ENCODE results near the gene TMEM175.

The TMEM175 gene

GRCh38 chr4:988726-989721, 56.8 kb downstream of the TMEM175 start:
- WGBS (ENCODE audit: extremely low coverage, insufficient coverage, insufficient read length) = no CpG with 5 or more reads among the region's 69 CpGs
- Histone ChIP-seq H3K9ac (ENCODE audit: low read length) (no peak overlapping the region), H3K4ac (ENCODE audit: low read depth, low read length) (no peak overlapping the region), H3K14ac (ENCODE audit: low read length) (no peak overlapping the region), H3K27me3 (ENCODE audit: insufficient read depth, low read length) (no peaks in the 10 kb centered on the region), H3K79me1 (ENCODE audit: low read length) (no peaks in the 10 kb centered on the region), H3K4me2 (ENCODE audit: low read length) (no peak overlapping the region), H2BK12ac (ENCODE audit: low read length) (no peak overlapping the region), H2BK5ac (ENCODE audit: low read depth, low read length, poor library complexity) (no peak overlapping the region), H4K12ac (ENCODE audit: low read depth, low read length) (no peak overlapping the region), H4K91ac (ENCODE audit: low read depth, low read length) (no peak overlapping the region), H3K79me2 (ENCODE audit: control insufficient read depth, insufficient read depth, low read length, poor library complexity) (no peaks in the 10 kb centered on the region), H4K8ac (ENCODE audit: low read depth, low read length) (no peak overlapping the region), H3K27ac (ENCODE audit: low read depth, low read length) (no peak overlapping the region), H3K23ac (ENCODE audit: low read length) (no peak overlapping the region), H3K18ac (ENCODE audit: low read length) (no peak overlapping the region), H3K4me3 (ENCODE audit: low read depth, low read length) (no peak overlapping the region), H3K4me1 (ENCODE audit: control insufficient read depth in 1 of 2, insufficient read depth in 2 of 2, low read length in 2 of 2) (peaks cover 5 to 11% of the 10 kb centered on the region in 2 experiments), H2BK120ac (ENCODE audit: insufficient read depth, low read length, poor library complexity) (no peak overlapping the region), H2AFZ (ENCODE audit: insufficient read depth, low read length, poor library complexity) (no peak overlapping the region), H3K9me3 (ENCODE audit: insufficient read depth, low read depth, low read length) (no peaks in the 10 kb centered on the region), H3K36me3 (ENCODE audit: control insufficient read depth in 1 of 2, insufficient read depth in 2 of 2, low read length in 2 of 2) (no peaks in the 10 kb centered on the region), H2AK5ac (ENCODE audit: low read length) (no peak overlapping the region)
- peak; percentile 86 to 92 for DNase-seq

GRCh38 chr4:989722-990471, 57.6 kb downstream of the TMEM175 start:
- WGBS (ENCODE audit: extremely low coverage, insufficient coverage, insufficient read length) = no CpG with 5 or more reads among the region's 58 CpGs
- no peak overlapping the region for H3K27ac ChIP-seq (ENCODE audit: low read depth, low read length)
- no peak overlapping the region for H3K4ac ChIP-seq (ENCODE audit: low read depth, low read length)
- no peak overlapping the region for H4K8ac ChIP-seq (ENCODE audit: low read depth, low read length)
- H3K9ac ChIP-seq (ENCODE audit: low read length) = no peak overlapping the region
- no peak overlapping the region for H2AK5ac ChIP-seq (ENCODE audit: low read length)
- peaks cover 5 to 11% of the 10 kb centered on the region in 2 experiments for H3K4me1 ChIP-seq (ENCODE audit: control insufficient read depth in 1 of 2, insufficient read depth in 2 of 2, low read length in 2 of 2)
- no peak overlapping the region for H2AFZ ChIP-seq (ENCODE audit: insufficient read depth, low read length, poor library complexity)
- H3K4me3 ChIP-seq (ENCODE audit: low read depth, low read length) = no peak overlapping the region
- no peak overlapping the region for H3K23ac ChIP-seq (ENCODE audit: low read length)
- no peaks in the 10 kb centered on the region for H3K9me3 ChIP-seq (ENCODE audit: insufficient read depth, low read depth, low read length)
- no peak overlapping the region for H2BK120ac ChIP-seq (ENCODE audit: insufficient read depth, low read length, poor library complexity)
- H3K27me3 ChIP-seq (ENCODE audit: insufficient read depth, low read length) = no peaks in the 10 kb centered on the region
- H4K91ac ChIP-seq (ENCODE audit: low read depth, low read length) = no peak overlapping the region
- no peak overlapping the region for H2BK12ac ChIP-seq (ENCODE audit: low read length)
- H3K4me2 ChIP-seq (ENCODE audit: low read length) = no peak overlapping the region
- H3K14ac ChIP-seq (ENCODE audit: low read length) = no peak overlapping the region
- H3K79me1 ChIP-seq (ENCODE audit: low read length) = no peaks in the 10 kb centered on the region
- no peak overlapping the region for H3K18ac ChIP-seq (ENCODE audit: low read length)
- no peaks in the 10 kb centered on the region for H3K36me3 ChIP-seq (ENCODE audit: control insufficient read depth in 1 of 2, insufficient read depth in 2 of 2, low read length in 2 of 2)
- H3K79me2 ChIP-seq (ENCODE audit: control insufficient read depth, insufficient read depth, low read length, poor library complexity) = no peaks in the 10 kb centered on the region
- no peak overlapping the region for H4K12ac ChIP-seq (ENCODE audit: low read depth, low read length)
- no peak for DNase-seq
- H2BK5ac ChIP-seq (ENCODE audit: low read depth, low read length, poor library complexity) = no peak overlapping the region

GRCh38 chr4:990746-991367, 58.6 kb downstream of the TMEM175 start:
- Histone ChIP-seq H2BK12ac (ENCODE audit: low read length) (no peak overlapping the region), H3K27me3 (ENCODE audit: insufficient read depth, low read length) (no peaks in the 10 kb centered on the region), H2AK5ac (ENCODE audit: low read length) (no peak overlapping the region), H4K8ac (ENCODE audit: low read depth, low read length) (no peak overlapping the region), H3K18ac (ENCODE audit: low read length) (no peak overlapping the region), H3K79me2 (ENCODE audit: control insufficient read depth, insufficient read depth, low read length, poor library complexity) (no peaks in the 10 kb centered on the region), H3K79me1 (ENCODE audit: low read length) (no peaks in the 10 kb centered on the region), H3K4me1 (ENCODE audit: control insufficient read depth in 1 of 2, insufficient read depth in 2 of 2, low read length in 2 of 2) (peaks cover 5 to 11% of the 10 kb centered on the region in 2 experiments), H3K23ac (ENCODE audit: low read length) (no peak overlapping the region), H3K9ac (ENCODE audit: low read length) (no peak overlapping the region), H2BK120ac (ENCODE audit: insufficient read depth, low read length, poor library complexity) (no peak overlapping the region), H2BK5ac (ENCODE audit: low read depth, low read length, poor library complexity) (no peak overlapping the region), H3K36me3 (ENCODE audit: control insufficient read depth in 1 of 2, insufficient read depth in 2 of 2, low read length in 2 of 2) (no peaks in the 10 kb centered on the region), H3K9me3 (ENCODE audit: insufficient read depth, low read depth, low read length) (no peaks in the 10 kb centered on the region), H4K91ac (ENCODE audit: low read depth, low read length) (no peak overlapping the region), H3K4ac (ENCODE audit: low read depth, low read length) (no peak overlapping the region), H3K4me3 (ENCODE audit: low read depth, low read length) (no peak overlapping the region), H3K27ac (ENCODE audit: low read depth, low read length) (no peak overlapping the region), H2AFZ (ENCODE audit: insufficient read depth, low read length, poor library complexity) (no peak overlapping the region), H3K14ac (ENCODE audit: low read length) (no peak overlapping the region), H4K12ac (ENCODE audit: low read depth, low read length) (no peak overlapping the region), H3K4me2 (ENCODE audit: low read length) (no peak overlapping the region)
- DNase-seq = no peak
- WGBS (ENCODE audit: extremely low coverage, insufficient coverage, insufficient read length) = no CpG with 5 or more reads among the region's 26 CpGs

GRCh38 chr4:991451-992296, 59.4 kb downstream of the TMEM175 start:
- Histone ChIP-seq H3K18ac (ENCODE audit: low read length) (no peak overlapping the region), H2BK5ac (ENCODE audit: low read depth, low read length, poor library complexity) (no peak overlapping the region), H2AK5ac (ENCODE audit: low read length) (no peak overlapping the region), H2BK12ac (ENCODE audit: low read length) (no peak overlapping the region), H3K9ac (ENCODE audit: low read length) (no peak overlapping the region), H3K4me3 (ENCODE audit: low read depth, low read length) (no peak overlapping the region), H4K12ac (ENCODE audit: low read depth, low read length) (no peak overlapping the region), H4K8ac (ENCODE audit: low read depth, low read length) (no peak overlapping the region), H2AFZ (ENCODE audit: insufficient read depth, low read length, poor library complexity) (no peak overlapping the region), H3K27ac (ENCODE audit: low read depth, low read length) (no peak overlapping the region), H3K9me3 (ENCODE audit: insufficient read depth, low read depth, low read length) (peaks cover 2% of the 10 kb centered on the region), H3K4me1 (ENCODE audit: control insufficient read depth in 1 of 2, insufficient read depth in 2 of 2, low read length in 2 of 2) (peaks cover 5 to 11% of the 10 kb centered on the region in 2 experiments), H3K27me3 (ENCODE audit: insufficient read depth, low read length) (peaks cover 4% of the 10 kb centered on the region), H3K36me3 (ENCODE audit: control insufficient read depth in 1 of 2, insufficient read depth in 2 of 2, low read length in 2 of 2) (no peaks in the 10 kb centered on the region), H2BK120ac (ENCODE audit: insufficient read depth, low read length, poor library complexity) (no peak overlapping the region), H3K14ac (ENCODE audit: low read length) (no peak overlapping the region), H3K4me2 (ENCODE audit: low read length) (no peak overlapping the region), H3K79me2 (ENCODE audit: control insufficient read depth, insufficient read depth, low read length, poor library complexity) (no peaks in the 10 kb centered on the region), H3K79me1 (ENCODE audit: low read length) (no peaks in the 10 kb centered on the region), H3K23ac (ENCODE audit: low read length) (no peak overlapping the region), H3K4ac (ENCODE audit: low read depth, low read length) (no peak overlapping the region), H4K91ac (ENCODE audit: low read depth, low read length) (no peak overlapping the region)
- peak; percentile 87 for DNase-seq
- no CpG with 5 or more reads among the region's 50 CpGs for WGBS (ENCODE audit: extremely low coverage, insufficient coverage, insufficient read length)
